Gastrocnemius medialis (tissue), 4 donors: ENCODE data around the gene LDHAL6B.

Experiments
- POLR2A ChIP-seq, 2 donors: fragments of 450-650 bp; IDR thresholded peaks; one replicate each; pipeline ENCODE4 v1.6.1; 2017; ENCODE audit warnings: antibody characterized with exemption in 2 of 2, mild to moderate bottlenecking in 2 of 2, moderate library complexity in 2 of 2
- TF ChIP-seq, protein P1 (sequence below), 5 experiments: fragments of 450-650 bp in 3 of 5; fragments of 200-600 bp in 2 of 5; sonication (generic) in 2 of 5; IDR thresholded peaks in 4 of 5; conservative IDR thresholded peaks in 1 of 5; 1 replicate in 4 of 5; 2 replicates in 1 of 5; pipeline ENCODE4 v1.5.1; 2016 to 2019; ENCODE audit warnings: antibody characterized with exemption in 5 of 5, mild to moderate bottlenecking in 3 of 5, moderate library complexity in 3 of 5

GRCh38 chr15:59247364-59247763 lies 40.7 kb downstream of the LDHAL6B start:
- TF ChIP-seq, protein P1, sequence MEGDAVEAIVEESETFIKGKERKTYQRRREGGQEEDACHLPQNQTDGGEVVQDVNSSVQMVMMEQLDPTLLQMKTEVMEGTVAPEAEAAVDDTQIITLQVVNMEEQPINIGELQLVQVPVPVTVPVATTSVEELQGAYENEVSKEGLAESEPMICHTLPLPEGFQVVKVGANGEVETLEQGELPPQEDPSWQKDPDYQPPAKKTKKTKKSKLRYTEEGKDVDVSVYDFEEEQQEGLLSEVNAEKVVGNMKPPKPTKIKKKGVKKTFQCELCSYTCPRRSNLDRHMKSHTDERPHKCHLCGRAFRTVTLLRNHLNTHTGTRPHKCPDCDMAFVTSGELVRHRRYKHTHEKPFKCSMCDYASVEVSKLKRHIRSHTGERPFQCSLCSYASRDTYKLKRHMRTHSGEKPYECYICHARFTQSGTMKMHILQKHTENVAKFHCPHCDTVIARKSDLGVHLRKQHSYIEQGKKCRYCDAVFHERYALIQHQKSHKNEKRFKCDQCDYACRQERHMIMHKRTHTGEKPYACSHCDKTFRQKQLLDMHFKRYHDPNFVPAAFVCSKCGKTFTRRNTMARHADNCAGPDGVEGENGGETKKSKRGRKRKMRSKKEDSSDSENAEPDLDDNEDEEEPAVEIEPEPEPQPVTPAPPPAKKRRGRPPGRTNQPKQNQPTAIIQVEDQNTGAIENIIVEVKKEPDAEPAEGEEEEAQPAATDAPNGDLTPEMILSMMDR (IDR thresholded peaks at IDR 0.05 in 4 of 5, conservative IDR thresholded peaks at IDR 0.05 in 1 of 5) = peak in 4 of 5 experiments; percentile 17 to 52 (median 47)
- no peak for TF ChIP-seq POLR2A (IDR thresholded peaks at IDR 0.05)
